Measurements from ENCODE around the gene URB2.

- TF ChIP-seq CTCF (IDR thresholded peaks at IDR 0.05) (no peak), POLR2A (IDR thresholded peaks at IDR 0.05) (no peak)
Measured at GRCh38 chr1:229578168-229579058, 47.6 kb upstream of the URB2 start.

All from tibial nerve (tissue), 3 donors.